Fibroblast of villous mesenchyme (primary cell): ENCODE data around the gene TTPAL. TPM values are rescaled to one million over a fixed set of nuclear protein-coding genes. Genes with fewer than 3 reads are reported as not detected.

ENCODE experiments used
- DNase-seq: peaks from one replicate; pipeline ENCODE4 v3.0.0-alpha.2; 2010; ENCODE audit warnings: low read depth
- H3K4me3 ChIP-seq: 2 replicates; pipeline ENCODE4 v1.5.1; 2011; ENCODE audit warnings: low read depth, mild to moderate bottlenecking, low read length
- CTCF ChIP-seq: IDR thresholded peaks from 2 replicates; pipeline ENCODE4 v1.5.1; 2012; ENCODE audit warnings: low read depth, mild to moderate bottlenecking, low read length; ENCODE audit not compliant: insufficient read depth
- total RNA-seq: library from RNA; depleted of rRNA; stranded (reverse); fragments of >200 nt; gene quantifications from 2 replicates; pipeline ENCODE4 v1.2.3, GENCODE V29; 2012

The TTPAL gene
- total RNA-seq, 1 donor, result 22.9 TPM

DNA sequence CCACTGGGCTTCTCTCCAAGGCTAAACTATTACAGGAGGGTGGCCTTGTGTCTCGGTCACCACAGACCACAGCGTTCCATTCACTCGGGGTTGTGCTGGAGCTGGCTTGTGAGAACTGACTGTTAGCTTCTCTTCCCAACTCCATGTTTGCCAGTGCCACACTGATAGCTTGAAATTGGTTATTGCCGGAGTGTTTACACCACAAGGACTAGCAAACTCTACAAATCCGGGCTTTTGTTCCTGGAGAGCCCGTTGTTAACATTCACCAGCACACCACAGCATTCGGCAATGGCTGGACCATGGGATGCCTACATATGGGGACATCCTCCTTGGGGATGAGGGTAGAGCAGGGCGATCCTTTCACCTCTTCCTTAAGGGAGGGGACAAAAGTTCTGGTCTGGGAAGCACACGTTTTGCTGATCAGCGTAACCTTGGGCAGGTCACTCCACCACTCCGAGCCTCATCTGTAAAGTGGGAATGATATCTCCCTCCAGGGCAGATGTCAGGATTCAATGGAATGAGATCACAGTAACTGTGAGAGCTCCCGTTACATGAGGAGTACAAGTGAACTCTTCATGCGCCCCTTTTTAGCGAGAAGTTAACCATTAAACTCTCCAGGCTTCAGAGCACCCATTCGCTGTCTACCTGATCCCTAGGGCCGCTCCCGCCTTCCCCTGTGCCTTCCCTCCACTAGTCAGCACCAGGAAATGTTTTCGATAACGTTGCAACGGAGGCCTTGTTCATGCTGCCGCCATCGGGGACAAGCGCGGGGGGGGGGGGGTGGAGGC, 41.7 kb upstream of the TTPAL start:
- DNase-seq, result no peak
- no peak for TF ChIP-seq CTCF
- no peak overlapping the region for H3K4me3 ChIP-seq

GRCh38 chr20:44435630-44436335, 39.9 kb upstream of the TTPAL start:
- H3K4me3 ChIP-seq, result no peak overlapping the region
- no peak for DNase-seq
- TF ChIP-seq CTCF, result no peak

DNA sequence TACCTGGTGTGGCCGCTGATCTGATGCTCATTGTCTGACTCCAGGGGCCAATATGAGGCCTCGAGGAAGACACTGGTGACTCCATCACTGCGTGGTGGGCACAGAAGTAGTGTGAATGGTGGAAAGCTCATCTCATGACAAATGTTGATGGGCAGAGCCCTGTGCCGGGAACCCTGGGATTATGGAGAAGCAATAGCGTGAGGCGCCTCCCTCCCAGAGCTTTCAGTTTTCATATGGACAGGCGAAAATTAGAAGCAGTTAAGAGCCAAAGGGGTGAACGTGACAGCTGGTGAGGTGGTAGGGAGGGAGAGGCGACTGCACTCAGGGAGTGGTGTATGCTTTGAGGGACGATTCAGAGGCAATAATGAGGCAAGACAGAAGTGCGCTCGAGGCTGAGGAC, 39.3 kb upstream of the TTPAL start:
- no peak overlapping the region for H3K4me3 ChIP-seq
- no peak for DNase-seq
- TF ChIP-seq CTCF, result no peak

- no peak for TF ChIP-seq CTCF
- no peak overlapping the region for H3K4me3 ChIP-seq
- no peak for DNase-seq
Measured at GRCh38 chr20:44437497-44437896, 38.2 kb upstream of the TTPAL start.

- TF ChIP-seq CTCF, result no peak
- H3K4me3 ChIP-seq, result no peak overlapping the region
- no peak for DNase-seq
Measured at GRCh38 chr20:44438782-44439181, 36.9 kb upstream of the TTPAL start.

DNA sequence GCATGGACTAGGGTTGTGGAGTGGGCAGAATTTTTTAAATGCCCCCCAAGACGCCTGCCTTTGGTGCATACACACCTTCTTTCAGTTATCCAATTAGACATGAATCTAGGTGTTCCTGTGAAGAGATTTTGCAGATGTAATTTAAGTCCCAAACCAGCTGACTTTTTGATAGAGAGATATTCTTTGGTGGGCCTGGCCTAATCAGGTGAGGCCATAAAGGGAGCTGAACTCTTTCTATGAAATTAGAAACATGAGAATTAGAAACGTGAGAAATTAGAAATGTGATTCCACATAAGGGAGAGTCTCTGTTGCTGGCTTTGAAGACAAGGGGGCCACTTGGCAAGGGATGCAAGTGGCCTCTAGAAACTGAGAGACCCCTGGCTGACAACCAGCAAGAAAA, 36.4 kb upstream of the TTPAL start:
- DNase-seq, result no peak
- TF ChIP-seq CTCF, result no peak
- no peak overlapping the region for H3K4me3 ChIP-seq
